OCI-LY7 (cell line): ENCODE results near the gene PHACTR2. TPM values are rescaled to one million over a fixed set of nuclear protein-coding genes. Genes with fewer than 3 reads are reported as not detected.

Source experiments
- BruUV-seq: library from RNA; stranded (reverse); fragments of 400-500 nt; replicated peaks from 2 replicates; lab custom pipeline; 2021; lab: Mats Ljungman, UMichigan
- CTCF ChIA-PET: fragments of 300-600 bp; sonication (Branson Sonifier 250); formaldehyde crosslinking; loops from one replicate; lab custom pipeline; 2022; ENCODE audit warnings: antibody characterized with exemption; ENCODE audit not compliant: unreplicated experiment; lab: Charles Lee
- POLR2A ChIA-PET: fragments of 300-600 bp; sonication (Branson Sonifier 250); formaldehyde crosslinking; loops from one replicate; lab custom pipeline; 2022; ENCODE audit warnings: antibody characterized with exemption; lab: Charles Lee
- DNase-seq: peaks from one replicate; pipeline ENCODE4 v3.0.0-alpha.2; 2015; ENCODE audit warnings: low spot score
- H2AFZ ChIP-seq: fragments of 200-600 bp; sonication (generic), shearing (Covaris generic); 2 replicates; pipeline ENCODE4 v1.6.1; 2014; ENCODE audit warnings: mild to moderate bottlenecking, antibody characterized with exemption, low read length, moderate library complexity
- H3K27ac ChIP-seq: fragments of 200-600 bp; sonication (generic); 2 replicates; pipeline ENCODE4 v1.5.1; 2014; ENCODE audit warnings: mixed run types, low read depth, mild to moderate bottlenecking, moderate library complexity, low read length, inconsistent platforms; ENCODE audit not compliant: poor library complexity, severe bottlenecking
- H3K36me3 ChIP-seq: fragments of 200-600 bp; sonication (generic); 2 replicates; pipeline ENCODE4 v1.6.1; 2014; ENCODE audit warnings: mild to moderate bottlenecking, antibody characterized with exemption, low read length, moderate library complexity, mixed read lengths; ENCODE audit not compliant: insufficient read depth
- H3K4me1 ChIP-seq: fragments of 200-600 bp; sonication (generic); 2 replicates; pipeline ENCODE4 v1.5.1; 2014; ENCODE audit warnings: mild to moderate bottlenecking, low read length; ENCODE audit not compliant: insufficient read depth, poor library complexity, severe bottlenecking
- H3K4me2 ChIP-seq: fragments of 200-600 bp; sonication (generic); 2 replicates; pipeline ENCODE4 v1.6.1; 2014; ENCODE audit warnings: mild to moderate bottlenecking, low read length
- H3K4me3 ChIP-seq: fragments of 200-600 bp; sonication (generic); 2 replicates; pipeline ENCODE4 v1.5.1; 2014; ENCODE audit warnings: mild to moderate bottlenecking, low read depth, low read length; ENCODE audit not compliant: poor library complexity, severe bottlenecking
- H3K79me2 ChIP-seq: fragments of 200-600 bp; sonication (generic); 2 replicates; pipeline ENCODE4 v1.6.1; 2016; ENCODE audit warnings: low read depth, mild to moderate bottlenecking, low read length, moderate library complexity, mixed read lengths; ENCODE audit not compliant: insufficient read depth
- H3K9me2 ChIP-seq: fragments of 200-600 bp; sonication (generic); 2 replicates; pipeline ENCODE4 v1.6.1; 2016; ENCODE audit warnings: mild to moderate bottlenecking, low read length, mixed read lengths; ENCODE audit not compliant: insufficient read depth
- H3K9me3 ChIP-seq: fragments of 200-600 bp; sonication (generic); 2 replicates; pipeline ENCODE4 v1.6.1; 2014; ENCODE audit warnings: mild to moderate bottlenecking, mixed run types, low read length, mixed read lengths
- H4K20me1 ChIP-seq: fragments of 200-600 bp; sonication (generic); 2 replicates; pipeline ENCODE4 v1.6.1; 2014; ENCODE audit warnings: mild to moderate bottlenecking, antibody characterized with exemption, low read length, moderate library complexity, mixed read lengths; ENCODE audit not compliant: insufficient read depth
- EZH2phosphoT487 ChIP-seq: fragments of 200-600 bp; sonication (generic); IDR thresholded peaks from 2 replicates; pipeline ENCODE4 v1.6.1; 2018; ENCODE audit warnings: low read depth, borderline replicate concordance, mild to moderate bottlenecking, mixed run types, antibody characterized with exemption, low read length, moderate library complexity, mixed read lengths
- intact Hi-C: fragments of 100-400 bp; cut with micrococcal nuclease; formaldehyde crosslinking; loops from one replicate; pipeline ENCODE4 v1.10.0; 2022; ENCODE audit not compliant: unreplicated experiment
- total RNA-seq, 2 experiments: library from RNA; depleted of rRNA in 1 of 2; stranded (reverse); fragments of >200 nt in 1 of 2; shearing (Covaris generic) in 1 of 2; gene quantifications; 2 replicates each; pipeline ENCODE4 v1.2.3, GENCODE V29; 2014 to 2022
- TF ChIP-seq, protein P1 (sequence below): fragments of 200-600 bp; sonication (generic); conservative IDR thresholded peaks from 2 replicates; pipeline ENCODE4 v1.5.1; 2014; ENCODE audit warnings: mild to moderate bottlenecking, antibody characterized with exemption, low read length, moderate library complexity, mixed read lengths

The PHACTR2 gene
- total RNA-seq, 2 experiments from 2014 or later, result 0.06 to 5.4 TPM

- no peaks in the 10 kb centered on the region for H3K36me3 ChIP-seq
- no peak overlapping the region for H3K27ac ChIP-seq
- no peak overlapping the region for H2AFZ ChIP-seq
- H3K4me1 ChIP-seq, result no peaks in the 10 kb centered on the region
- CTCF ChIA-PET, result no interaction called here
- intact Hi-C loops, result no loop called here
- no peak overlapping the region for H3K4me2 ChIP-seq
- H3K4me3 ChIP-seq, result no peak overlapping the region
- no peaks in the 10 kb centered on the region for H3K9me2 ChIP-seq
- H4K20me1 ChIP-seq, result no peaks in the 10 kb centered on the region
- no peak for TF ChIP-seq EZH2phosphoT487
- TF ChIP-seq, protein P1, sequence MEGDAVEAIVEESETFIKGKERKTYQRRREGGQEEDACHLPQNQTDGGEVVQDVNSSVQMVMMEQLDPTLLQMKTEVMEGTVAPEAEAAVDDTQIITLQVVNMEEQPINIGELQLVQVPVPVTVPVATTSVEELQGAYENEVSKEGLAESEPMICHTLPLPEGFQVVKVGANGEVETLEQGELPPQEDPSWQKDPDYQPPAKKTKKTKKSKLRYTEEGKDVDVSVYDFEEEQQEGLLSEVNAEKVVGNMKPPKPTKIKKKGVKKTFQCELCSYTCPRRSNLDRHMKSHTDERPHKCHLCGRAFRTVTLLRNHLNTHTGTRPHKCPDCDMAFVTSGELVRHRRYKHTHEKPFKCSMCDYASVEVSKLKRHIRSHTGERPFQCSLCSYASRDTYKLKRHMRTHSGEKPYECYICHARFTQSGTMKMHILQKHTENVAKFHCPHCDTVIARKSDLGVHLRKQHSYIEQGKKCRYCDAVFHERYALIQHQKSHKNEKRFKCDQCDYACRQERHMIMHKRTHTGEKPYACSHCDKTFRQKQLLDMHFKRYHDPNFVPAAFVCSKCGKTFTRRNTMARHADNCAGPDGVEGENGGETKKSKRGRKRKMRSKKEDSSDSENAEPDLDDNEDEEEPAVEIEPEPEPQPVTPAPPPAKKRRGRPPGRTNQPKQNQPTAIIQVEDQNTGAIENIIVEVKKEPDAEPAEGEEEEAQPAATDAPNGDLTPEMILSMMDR, result no peak
- POLR2A ChIA-PET, result interaction anchor here (0.6 kb wide), 1 partner anchor 8 kb away, joined by 3 read pairs; no protein-coding TSS in a partner anchor
- DNase-seq, result no peak
- H3K9me3 ChIP-seq, result no peaks in the 10 kb centered on the region
- H3K79me2 ChIP-seq, result no peaks in the 10 kb centered on the region
- no TSS peak for BruUV-seq
These were observed 67.7 kb downstream of the PHACTR2 start for GRCh38 chr6:143745166-143746133.

GRCh38 chr6:143746202-143747119 is 68.7 kb downstream of the PHACTR2 start:
- no TSS peak for BruUV-seq
- Histone ChIP-seq H3K27ac (no peak overlapping the region), H3K4me2 (no peak overlapping the region), H3K4me1 (no peaks in the 10 kb centered on the region), H3K9me3 (no peaks in the 10 kb centered on the region), H3K4me3 (no peak overlapping the region), H4K20me1 (no peaks in the 10 kb centered on the region), H3K79me2 (no peaks in the 10 kb centered on the region), H3K36me3 (no peaks in the 10 kb centered on the region), H3K9me2 (no peaks in the 10 kb centered on the region), H2AFZ (no peak overlapping the region)
- ChIA-PET POLR2A (interaction anchor here (0.6 to 1.0 kb wide), 3 partner anchors 7 to 319 kb away, joined by 3 to 4 read pairs (median 3); no protein-coding TSS in a partner anchor), CTCF (no interaction called here)
- DNase-seq, result no peak
- intact Hi-C loops, result no loop called here
- TF ChIP-seq, protein P1, result no peak
- TF ChIP-seq EZH2phosphoT487, result no peak
